WERI-Rb-1 (cell line): ENCODE data around the gene PRLR.
A peak's percentile ranks its signal among the peaks of the same experiment; 100 is the strongest.

Source experiments
- DNase-seq: peaks from one replicate; pipeline ENCODE4 v3.0.0-alpha.2; 2020
- H3K27ac ChIP-seq: fragments of 250-450 bp; sonication (Bioruptor Pico); 2 replicates; pipeline ENCODE4 v1.5.1; 2020; ENCODE audit warnings: mild to moderate bottlenecking, moderate library complexity
- H3K27me3 ChIP-seq: fragments of 250-450 bp; sonication (Bioruptor Pico); 2 replicates; pipeline ENCODE4 v1.5.1; 2021; ENCODE audit warnings: mild to moderate bottlenecking, low read depth, moderate library complexity; ENCODE audit not compliant: insufficient read depth, severe bottlenecking
- H3K36me3 ChIP-seq: fragments of 250-450 bp; sonication (Bioruptor Pico); 2 replicates; pipeline ENCODE4 v1.5.1; 2020; ENCODE audit warnings: mild to moderate bottlenecking, moderate library complexity
- H3K4me3 ChIP-seq: 2 replicates; pipeline ENCODE4 v1.5.1; 2011; ENCODE audit warnings: low read depth, mild to moderate bottlenecking, control low read depth, low read length
- H3K9me3 ChIP-seq: fragments of 250-450 bp; sonication (Bioruptor Pico); 2 replicates; pipeline ENCODE4 v1.5.1; 2021; ENCODE audit warnings: mild to moderate bottlenecking, moderate library complexity; ENCODE audit not compliant: severe bottlenecking
- TF ChIP-seq, protein P1 (sequence below): IDR thresholded peaks from 2 replicates; pipeline ENCODE4 v1.5.1; 2011; ENCODE audit warnings: low read depth, mild to moderate bottlenecking, control low read depth, inconsistent platforms, low read length

PRLR gene

GRCh38 chr5:35185518-35185917 lies 44.8 kb downstream of the PRLR start:
- TF ChIP-seq, protein P1, sequence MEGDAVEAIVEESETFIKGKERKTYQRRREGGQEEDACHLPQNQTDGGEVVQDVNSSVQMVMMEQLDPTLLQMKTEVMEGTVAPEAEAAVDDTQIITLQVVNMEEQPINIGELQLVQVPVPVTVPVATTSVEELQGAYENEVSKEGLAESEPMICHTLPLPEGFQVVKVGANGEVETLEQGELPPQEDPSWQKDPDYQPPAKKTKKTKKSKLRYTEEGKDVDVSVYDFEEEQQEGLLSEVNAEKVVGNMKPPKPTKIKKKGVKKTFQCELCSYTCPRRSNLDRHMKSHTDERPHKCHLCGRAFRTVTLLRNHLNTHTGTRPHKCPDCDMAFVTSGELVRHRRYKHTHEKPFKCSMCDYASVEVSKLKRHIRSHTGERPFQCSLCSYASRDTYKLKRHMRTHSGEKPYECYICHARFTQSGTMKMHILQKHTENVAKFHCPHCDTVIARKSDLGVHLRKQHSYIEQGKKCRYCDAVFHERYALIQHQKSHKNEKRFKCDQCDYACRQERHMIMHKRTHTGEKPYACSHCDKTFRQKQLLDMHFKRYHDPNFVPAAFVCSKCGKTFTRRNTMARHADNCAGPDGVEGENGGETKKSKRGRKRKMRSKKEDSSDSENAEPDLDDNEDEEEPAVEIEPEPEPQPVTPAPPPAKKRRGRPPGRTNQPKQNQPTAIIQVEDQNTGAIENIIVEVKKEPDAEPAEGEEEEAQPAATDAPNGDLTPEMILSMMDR, result no peak
- Histone ChIP-seq H3K27ac (no peak overlapping the region), H3K9me3 (no peaks in the 10 kb centered on the region), H3K4me3 (no peak overlapping the region), H3K36me3 (no peaks in the 10 kb centered on the region), H3K27me3 (peaks cover 84% of the 10 kb centered on the region)
- no peak for DNase-seq

DNA sequence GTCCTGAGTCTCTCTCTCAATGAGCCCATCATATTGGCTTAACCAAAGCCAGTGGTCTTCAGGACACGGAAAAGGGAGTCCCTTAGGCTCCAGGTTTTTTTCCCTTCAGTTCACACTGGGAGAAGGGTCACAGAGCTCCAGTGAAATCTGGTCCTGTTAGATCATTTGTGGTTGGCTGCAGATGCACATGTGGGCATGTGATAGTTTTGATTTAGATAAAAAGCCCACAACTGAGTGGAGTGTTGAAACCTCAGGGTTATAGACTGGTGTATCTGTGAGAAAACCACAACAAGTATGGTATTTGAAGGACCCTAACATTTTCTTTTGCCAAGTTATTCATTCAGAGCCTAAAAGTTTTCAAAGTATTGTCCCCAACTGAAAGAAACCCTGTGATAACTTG lies 46.7 kb downstream of the PRLR start:
- Histone ChIP-seq H3K27me3 (peaks cover 85% of the 10 kb centered on the region), H3K36me3 (no peaks in the 10 kb centered on the region), H3K27ac (no peak overlapping the region), H3K4me3 (no peak overlapping the region), H3K9me3 (no peaks in the 10 kb centered on the region)
- DNase-seq, result no peak
- TF ChIP-seq, protein P1, result no peak

- H3K9me3 ChIP-seq, result no peaks in the 10 kb centered on the region
- peak; percentile 27 for DNase-seq
- no peak overlapping the region for H3K27ac ChIP-seq
- peaks cover 85% of the 10 kb centered on the region for H3K27me3 ChIP-seq
- H3K4me3 ChIP-seq, result no peak overlapping the region
- TF ChIP-seq, protein P1, result peak; percentile 53
- no peaks in the 10 kb centered on the region for H3K36me3 ChIP-seq
These were observed 47.3 kb downstream of the PRLR start for GRCh38 chr5:35182910-35183535.

- H3K9me3 ChIP-seq, result no peaks in the 10 kb centered on the region
- no peak overlapping the region for H3K27ac ChIP-seq
- peaks cover 85% of the 10 kb centered on the region for H3K27me3 ChIP-seq
- no peaks in the 10 kb centered on the region for H3K36me3 ChIP-seq
- H3K4me3 ChIP-seq, result no peak overlapping the region
- DNase-seq, result no peak
- TF ChIP-seq, protein P1, result no peak
These were observed 47.8 kb downstream of the PRLR start for GRCh38 chr5:35182486-35182885.

- Histone ChIP-seq H3K9me3 (no peaks in the 10 kb centered on the region), H3K27ac (no peak overlapping the region), H3K36me3 (no peaks in the 10 kb centered on the region), H3K27me3 (peaks cover 82% of the 10 kb centered on the region), H3K4me3 (no peak overlapping the region)
- DNase-seq, result no peak
- TF ChIP-seq, protein P1, result no peak
These were observed 50.2 kb downstream of the PRLR start for GRCh38 chr5:35180046-35180445.

- TF ChIP-seq, protein P1, result no peak
- Histone ChIP-seq H3K9me3 (no peaks in the 10 kb centered on the region), H3K27me3 (peaks cover 83% of the 10 kb centered on the region), H3K4me3 (no peak overlapping the region), H3K27ac (no peak overlapping the region), H3K36me3 (no peaks in the 10 kb centered on the region)
- no peak for DNase-seq
These were observed 52.5 kb downstream of the PRLR start for GRCh38 chr5:35177783-35178182.
